ENCODE data around the gene RAD52.

GRCh38 chr12:938810-939209, 10.7 kb downstream of the RAD52 start:
- no peak for TF ChIP-seq CTCF (conservative IDR thresholded peaks at IDR 0.05; ENCODE audit: low read length)
- TF ChIP-seq EZH2phosphoT487 (IDR thresholded peaks at IDR 0.05; ENCODE audit: borderline replicate concordance, low read depth, low read length), result no peak

All from OCI-LY7 (cell line).